H1 (cell line): ENCODE data around the gene TTLL5. TPM values are rescaled to one million over a fixed set of nuclear protein-coding genes. Genes with fewer than 3 reads are reported as not detected.

Experiments used
- CTCF ChIA-PET: fragments of 300-600 bp; sonication (Branson Sonifier 250); formaldehyde crosslinking; loops from one replicate; lab custom pipeline; 2021; ENCODE audit not compliant: partially characterized antibody; lab: Charles Lee
- POLR2A ChIA-PET: fragments of 300-600 bp; sonication (Branson Sonifier 250); formaldehyde crosslinking; loops from one replicate; lab custom pipeline; 2021; ENCODE audit warnings: inconsistent platforms; ENCODE audit not compliant: partially characterized antibody; lab: Charles Lee
- DNase-seq, 2 experiments: peaks; one replicate each; pipeline versions ENCODE4 v3.0.0 to v3.0.0-alpha.2; 2010 to 2022; ENCODE audit warnings: low spot score in 2 of 2, low read depth in 1 of 2, mixed read lengths in 1 of 2
- FAIRE-seq: peaks from 2 replicates; lab custom pipeline; 2011; peaks lifted over from hg19 to GRCh38; lab: Jason Lieb, UNC
- H2AFZ ChIP-seq: 2 replicates; pipeline ENCODE4 v1.8.1; 2012; ENCODE audit warnings: low read length, inconsistent platforms
- H2AK5ac ChIP-seq: 2 replicates; pipeline ENCODE4 v1.6.1; 2013; ENCODE audit warnings: low read depth, low read length
- H2BK120ac ChIP-seq: replicated peaks from 2 replicates; pipeline ENCODE3; 2013; ENCODE audit warnings: low read depth, low read length, inconsistent platforms
- H2BK12ac ChIP-seq: 2 replicates; pipeline ENCODE4 v1.6.1; 2013; ENCODE audit warnings: low read depth, low read length
- H2BK15ac ChIP-seq: 2 replicates; pipeline ENCODE4 v1.6.1; 2013; ENCODE audit warnings: low read length
- H2BK20ac ChIP-seq: 2 replicates; pipeline ENCODE4 v1.6.1; 2013; ENCODE audit warnings: low read length
- H2BK5ac ChIP-seq: 2 replicates; pipeline ENCODE4 v1.6.1; 2013; ENCODE audit warnings: low read depth, low read length
- H3K14ac ChIP-seq: 2 replicates; pipeline ENCODE4 v1.6.1; 2013; ENCODE audit warnings: inconsistent platforms; ENCODE audit not compliant: insufficient read length
- H3K18ac ChIP-seq: 2 replicates; pipeline ENCODE4 v1.6.1; 2013; ENCODE audit warnings: low read length; ENCODE audit errors: extremely low read depth
- H3K23ac ChIP-seq: 2 replicates; pipeline ENCODE4 v1.6.1; 2013; ENCODE audit warnings: inconsistent platforms; ENCODE audit not compliant: insufficient read length
- H3K23me2 ChIP-seq: 2 replicates; pipeline ENCODE4 v1.6.1; 2013; ENCODE audit warnings: low read depth, low read length
- H3K27ac ChIP-seq: 2 replicates; pipeline ENCODE4 v1.6.1; 2011; ENCODE audit warnings: low read depth, low read length, inconsistent platforms
- H3K27me3 ChIP-seq, 4 experiments: replicated peaks in 1 of 4; 1 replicate in 1 of 4; 2 replicates in 3 of 4; pipeline versions ENCODE4 v1.6.1 to v1.8.1; 2011 to 2013; ENCODE audit warnings: low read length in 3 of 4, mild to moderate bottlenecking in 3 of 4, inconsistent platforms in 2 of 4, mixed read lengths in 2 of 4, moderate library complexity in 1 of 4; ENCODE audit not compliant: control insufficient read depth in 3 of 4, insufficient read depth in 3 of 4; ENCODE audit errors: extremely low read depth in 1 of 4
- H3K36me3 ChIP-seq, 4 experiments: 2 replicates each; pipeline versions ENCODE4 v1.6.1 to v1.8.1; 2011 to 2013; ENCODE audit warnings: mild to moderate bottlenecking in 4 of 4, low read length in 3 of 4, moderate library complexity in 2 of 4, control low read depth in 1 of 4, inconsistent platforms in 1 of 4; ENCODE audit not compliant: insufficient read depth in 4 of 4, control insufficient read depth in 2 of 4
- H3K4ac ChIP-seq: replicated peaks from 2 replicates; pipeline ENCODE3; 2013; ENCODE audit warnings: low read length, low read depth, mixed read lengths, inconsistent platforms; ENCODE audit not compliant: insufficient read length
- H3K4me1 ChIP-seq, 4 experiments: replicated peaks in 1 of 4; 1 replicate in 1 of 4; 2 replicates in 3 of 4; pipeline versions ENCODE4 v1.6.1 to v1.8.1; 2011 to 2013; ENCODE audit warnings: low read length in 3 of 4, inconsistent platforms in 2 of 4, mixed read lengths in 1 of 4; ENCODE audit not compliant: insufficient read depth in 4 of 4, control insufficient read depth in 3 of 4
- H3K4me2 ChIP-seq, 2 experiments: 2 replicates each; pipeline versions ENCODE4 v1.6.1 to v1.8.1; 2011 to 2013; ENCODE audit warnings: low read depth in 2 of 2, low read length in 2 of 2, control low read depth in 1 of 2, inconsistent platforms in 1 of 2, mild to moderate bottlenecking in 1 of 2; ENCODE audit not compliant: insufficient read depth in 1 of 2
- H3K4me3 ChIP-seq, 4 experiments: fragments of 200-600, 300-600 bp in 1 of 4; sonication (generic), shearing (Covaris generic), sonication (Bioruptor Twin) in 1 of 4; 2 replicates each; pipeline versions ENCODE4 v1.5.1 to v1.8.1; 2011 to 2016; ENCODE audit warnings: low read length in 4 of 4, low read depth in 3 of 4, control low read depth in 2 of 4, inconsistent platforms in 2 of 4, mild to moderate bottlenecking in 2 of 4, mixed read lengths in 1 of 4, moderate library complexity in 1 of 4; ENCODE audit not compliant: insufficient read depth in 2 of 4; ENCODE audit errors: extremely low read depth in 1 of 4
- H3K56ac ChIP-seq: replicated peaks from 2 replicates; pipeline ENCODE3; 2013; ENCODE audit warnings: low read depth, mild to moderate bottlenecking, mixed read lengths, low read length, inconsistent platforms; ENCODE audit not compliant: insufficient read length
- H3K79me1 ChIP-seq: 2 replicates; pipeline ENCODE4 v1.6.1; 2013; ENCODE audit warnings: low read depth, low read length, control low read depth
- H3K79me2 ChIP-seq, 2 experiments: 2 replicates each; pipeline versions ENCODE4 v1.6.1 to v1.8.1; 2012 to 2013; ENCODE audit warnings: low read length in 2 of 2, mild to moderate bottlenecking in 2 of 2, inconsistent platforms in 1 of 2; ENCODE audit not compliant: insufficient read depth in 2 of 2, control insufficient read depth in 1 of 2
- H3K9ac ChIP-seq, 4 experiments: replicated peaks in 1 of 4; 1 replicate in 1 of 4; 2 replicates in 3 of 4; pipeline versions ENCODE4 v1.6.1 to v1.8.1; 2011 to 2013; ENCODE audit warnings: low read depth in 3 of 4, low read length in 3 of 4, control low read depth in 2 of 4, mild to moderate bottlenecking in 2 of 4, moderate library complexity in 2 of 4, inconsistent platforms in 1 of 4; ENCODE audit errors: extremely low read depth in 1 of 4
- H3K9me3 ChIP-seq, 2 experiments: 2 replicates each; pipeline versions ENCODE4 v1.6.1 to v1.8.1; 2012 to 2013; ENCODE audit warnings: mild to moderate bottlenecking in 2 of 2, moderate library complexity in 2 of 2, control low read depth in 1 of 2, inconsistent platforms in 1 of 2, low read depth in 1 of 2, low read length in 1 of 2, mixed read lengths in 1 of 2; ENCODE audit not compliant: insufficient read depth in 2 of 2
- H4K20me1 ChIP-seq, 2 experiments: replicated peaks in 1 of 2; 2 replicates each; pipeline versions ENCODE3 to v1.8.1; 2011 to 2013; ENCODE audit warnings: inconsistent platforms in 2 of 2, low read length in 2 of 2, mild to moderate bottlenecking in 1 of 2; ENCODE audit not compliant: insufficient read depth in 2 of 2, control insufficient read depth in 1 of 2
- H4K5ac ChIP-seq: 2 replicates; pipeline ENCODE4 v1.6.1; 2013; ENCODE audit warnings: low read length, low read depth, mixed read lengths, inconsistent platforms; ENCODE audit not compliant: insufficient read length
- H4K8ac ChIP-seq: 2 replicates; pipeline ENCODE4 v1.8.0; 2013; ENCODE audit warnings: mild to moderate bottlenecking, moderate library complexity, low read length, inconsistent platforms; ENCODE audit not compliant: insufficient read depth; ENCODE audit errors: extremely low read depth
- H4K91ac ChIP-seq: replicated peaks from 2 replicates; pipeline ENCODE3; 2013; ENCODE audit warnings: low read length, mixed read lengths, inconsistent platforms; ENCODE audit not compliant: insufficient read length
- ASH2L ChIP-seq: fragments of 200-600, 300-600 bp; sonication (generic); IDR thresholded peaks from one replicate; pipeline ENCODE4 v1.7.1; 2017; ENCODE audit warnings: low read length
- RNF2 ChIP-seq: fragments of 200-900, 300-1000 bp; sonication (generic); IDR thresholded peaks from 2 replicates; pipeline ENCODE4 v1.7.1; 2016; ENCODE audit warnings: borderline replicate concordance, low read depth, mild to moderate bottlenecking, antibody characterized with exemption, low read length; ENCODE audit not compliant: poor library complexity, severe bottlenecking; ENCODE audit errors: missing control alignments
- WGBS, 2 experiments: shearing (Covaris generic) in 1 of 2; methylation state at CpG; one replicate each; pipeline versions ENCODE4 v1.1.6 to v1.1.7; 2013 to 2015; ENCODE audit warnings: low lambda C conversion rate in 2 of 2, mixed read lengths in 2 of 2, inconsistent platforms in 1 of 2, low coverage in 1 of 2, missing lambda C conversion rate in 1 of 2; ENCODE audit not compliant: insufficient replicate concordance in 2 of 2, insufficient coverage in 1 of 2, insufficient read length in 1 of 2; ENCODE audit errors: extremely low coverage in 1 of 2, missing lambda C conversion rate in 1 of 2; 5-methylcytosine and 5-hydroxymethylcytosine counted together
- polyA plus RNA-seq, 7 experiments: library from polyadenylated mRNA; depleted of rRNA in 3 of 7; stranded (reverse) in 5 of 7; unstranded in 2 of 7; fragments of >200 nt in 5 of 7; fragments of 200-250 nt in 2 of 7; gene quantifications; 1 replicate in 5 of 7; 2 replicates in 1 of 7; 4 replicates in 1 of 7; pipeline versions ENCODE4 v1.2.1 to v1.2.3, GENCODE V29; 2011 to 2013; ENCODE audit warnings: missing spikeins in 2 of 7, mixed read lengths in 2 of 7
- total RNA-seq: library from RNA; stranded (reverse); fragmentation: NEBNext Ultra II Directional; extraction: Animal tissue kit (Norgen Biotek cat#: 25700); gene quantifications from 2 replicates; pipeline ENCODE4 v1.2.1, GENCODE V29; 2021

The TTLL5 gene
- total and polyA plus RNA-seq, 2 of the 8 experiments (the other 6 are each of a cell fraction or from before 2014, with no cell fraction given) = 16.1 to 45.9 TPM

DNA sequence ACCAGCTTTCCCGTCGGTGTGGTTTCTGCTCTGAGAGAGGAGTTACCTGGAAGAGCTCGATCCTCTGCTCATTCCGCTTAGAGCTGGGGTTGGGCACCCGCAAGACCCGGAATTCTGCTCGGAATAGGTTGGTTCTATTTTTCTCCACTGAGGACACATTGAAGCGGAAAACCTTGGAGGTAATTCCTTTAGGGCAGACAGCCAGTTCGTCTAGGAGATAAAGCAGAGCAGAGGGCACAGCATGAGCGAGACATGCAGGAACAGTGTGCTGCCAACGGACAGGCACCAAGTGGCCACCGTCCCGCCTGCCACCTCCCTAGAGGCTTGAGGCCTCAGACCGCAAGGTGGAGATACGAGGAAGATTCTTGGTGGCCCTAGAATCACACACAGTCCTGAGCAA is 310.5 kb downstream of the TTLL5 start:
- no peak overlapping the region for H2BK12ac ChIP-seq
- CTCF ChIA-PET = interaction anchor here (0.5 to 20.1 kb wide), 7 partner anchors 8 to 489 kb away, joined by 3 to 261 read pairs (median 3); partner anchors contain the start of gene TGFB3
- WGBS, 2 experiments = 93% methylated on average over 15 of the region's 15 CpGs; no CpG with 5 or more reads in 1 of the 2 experiments

More for the DNA sequence above, 310.5 kb downstream of the TTLL5 start:
- no peaks in the 10 kb centered on the region for H4K20me1 ChIP-seq
- H3K4me1 ChIP-seq = peaks cover 0 to 3% (median under 1%) of the 10 kb centered on the region in 4 experiments; a peak in 3 of 7 replicates
- H3K4ac ChIP-seq = no peak overlapping the region
- H3K27me3 ChIP-seq = no peaks in the 10 kb centered on the region
- no peak overlapping the region for H3K14ac ChIP-seq
- H3K23me2 ChIP-seq = no peaks in the 10 kb centered on the region
- no peak overlapping the region for H3K27ac ChIP-seq
- no peaks in the 10 kb centered on the region for H3K9me3 ChIP-seq
- no peak overlapping the region for H2AK5ac ChIP-seq
- H3K4me3 ChIP-seq = no peak overlapping the region
- H2AFZ ChIP-seq = no peak overlapping the region
- H3K79me2 ChIP-seq = no peaks in the 10 kb centered on the region
- no peak overlapping the region for H4K91ac ChIP-seq
- H2BK15ac ChIP-seq = no peak overlapping the region
- FAIRE-seq (no peak), DNase-seq (no peak)
- no peaks in the 10 kb centered on the region for H3K79me1 ChIP-seq
- H3K23ac ChIP-seq = no peak overlapping the region
- H3K36me3 ChIP-seq = no peaks in the 10 kb centered on the region
- H3K9ac ChIP-seq = no peak overlapping the region
- H4K5ac ChIP-seq = no peak overlapping the region
- no peak overlapping the region for H3K56ac ChIP-seq
- no peak overlapping the region for H4K8ac ChIP-seq
- H3K18ac ChIP-seq = no peak overlapping the region
- no peak for TF ChIP-seq ASH2L
- no peak for TF ChIP-seq RNF2
- TF ChIP-seq, all 59 proteins: peak for 0
- POLR2A ChIA-PET = no interaction called here
- H2BK20ac ChIP-seq = no peak overlapping the region
- H2BK5ac ChIP-seq = no peak overlapping the region
- no peak overlapping the region for H3K4me2 ChIP-seq
- H2BK120ac ChIP-seq = no peak overlapping the region
